Ovary (tissue), 3 donors: ENCODE data around the gene DNAI1.

Experiments used
- CTCF ChIP-seq, 3 donors: fragments of 450-650 bp in 2 of 3; fragments of 200-600 bp in 1 of 3; IDR thresholded peaks; one replicate each; pipeline versions ENCODE4 v1.5.1 to v1.8.0; 2016 to 2022; ENCODE audit warnings: antibody characterized with exemption in 3 of 3, mild to moderate bottlenecking in 1 of 3
- EP300 ChIP-seq: sonication (generic); formaldehyde crosslinking; IDR thresholded peaks from one replicate; pipeline ENCODE4 v1.6.1; 2017; ENCODE audit warnings: antibody characterized with exemption
- POLR2A ChIP-seq: fragments of 450-650 bp; IDR thresholded peaks from one replicate; pipeline ENCODE4 v1.6.1; 2017; ENCODE audit warnings: antibody characterized with exemption, mild to moderate bottlenecking, moderate library complexity
- donor health status: DM: no; HTN: no; CAD: no.

GRCh38 chr9:34486572-34486971, 28.0 kb downstream of the DNAI1 start:
- TF ChIP-seq POLR2A, result no peak
- no peak for TF ChIP-seq CTCF (IDR thresholded peaks at IDR 0.05)
- no peak for TF ChIP-seq EP300
